Naive thymus-derived CD4-positive, alpha-beta T cell (primary cell): ENCODE measurements around the gene DNALI1. TPM values are rescaled to one million over a fixed set of nuclear protein-coding genes. Genes with fewer than 3 reads are reported as not detected.
"Not testable (repeated sequence)": the region's sequence is repeated elsewhere in the genome, so short reads cannot be mapped to it uniquely, and the experiment has no call there.

Experiments
- ATAC-seq: fragments of 150-1000 bp; cut with Tn5 transposase; 2 replicates; pipeline ENCODE4 v1.10.0; 2021; ENCODE audit warnings: mild to moderate bottlenecking, moderate library complexity
- CTCF ChIA-PET: fragments of 350-600 bp; sonication (Branson Sonifier 250); formaldehyde crosslinking; loops from one replicate; lab custom pipeline; 2021; ENCODE audit warnings: antibody characterized with exemption; lab: Charles Lee
- POLR2A ChIA-PET: fragments of 350-600 bp; sonication (Branson Sonifier 250); formaldehyde crosslinking; loops from one replicate; lab custom pipeline; 2021; ENCODE audit warnings: antibody characterized with exemption, inconsistent platforms; lab: Charles Lee
- DNase-seq, 9 donors: peaks; one replicate each; pipeline versions ENCODE4 v3.0.0 to v3.0.0-alpha.2; 2020 to 2022; ENCODE audit warnings: mixed read lengths in 1 of 9
- H3K27ac ChIP-seq: one replicate; pipeline ENCODE4 v1.7.0; 2013; ENCODE audit warnings: mild to moderate bottlenecking, low read depth, low read length, moderate library complexity
- H3K27me3 ChIP-seq, 2 donors: one replicate each; pipeline ENCODE4 v1.7.0; 2013; ENCODE audit warnings: low read length in 2 of 2, mild to moderate bottlenecking in 2 of 2, moderate library complexity in 2 of 2; ENCODE audit not compliant: control insufficient read depth in 2 of 2, insufficient read depth in 2 of 2
- H3K36me3 ChIP-seq, 3 experiments: 1 replicate in 2 of 3; 2 replicates in 1 of 3; pipeline ENCODE4 v1.7.0; 2013; ENCODE audit warnings: low read length in 3 of 3, mild to moderate bottlenecking in 3 of 3, moderate library complexity in 1 of 3; ENCODE audit not compliant: insufficient read depth in 3 of 3, control insufficient read depth in 2 of 3
- H3K4me1 ChIP-seq, 2 donors: one replicate each; pipeline ENCODE4 v1.7.0; 2013; ENCODE audit warnings: low read length in 2 of 2, mild to moderate bottlenecking in 2 of 2, moderate library complexity in 1 of 2; ENCODE audit not compliant: control insufficient read depth in 2 of 2, insufficient read depth in 2 of 2
- H3K4me3 ChIP-seq: 2 replicates; pipeline ENCODE4 v1.7.0; 2013; ENCODE audit warnings: mild to moderate bottlenecking, low read length
- H3K9me3 ChIP-seq, 3 experiments: 1 replicate in 2 of 3; 2 replicates in 1 of 3; pipeline ENCODE4 v1.7.0; 2013; ENCODE audit warnings: low read length in 3 of 3; ENCODE audit not compliant: control insufficient read depth in 2 of 3
- H3K27ac Mint-ChIP-seq, 9 donors: one replicate each; pipeline ENCODE4 v1.8.0; 2020 to 2022; ENCODE audit warnings: mixed read lengths in 9 of 9, mild to moderate bottlenecking in 8 of 9, moderate library complexity in 5 of 9, inconsistent platforms in 2 of 9
- H3K27me3 Mint-ChIP-seq, 5 donors: one replicate each; pipeline ENCODE4 v1.8.0; 2021 to 2022; ENCODE audit warnings: mixed read lengths in 5 of 5, mild to moderate bottlenecking in 1 of 5
- H3K36me3 Mint-ChIP-seq, 5 donors: one replicate each; pipeline ENCODE4 v1.8.0; 2020 to 2022; ENCODE audit warnings: mixed read lengths in 5 of 5, mild to moderate bottlenecking in 3 of 5, inconsistent platforms in 1 of 5
- H3K4me1 Mint-ChIP-seq, 7 donors: one replicate each; pipeline ENCODE4 v1.8.0; 2020 to 2022; ENCODE audit warnings: mixed read lengths in 7 of 7, mild to moderate bottlenecking in 3 of 7, inconsistent platforms in 1 of 7
- H3K4me3 Mint-ChIP-seq, 10 donors: one replicate each; pipeline ENCODE4 v1.8.0; 2020 to 2022; ENCODE audit warnings: mild to moderate bottlenecking in 10 of 10, mixed read lengths in 10 of 10, moderate library complexity in 6 of 10, inconsistent platforms in 2 of 10
- H3K9me3 Mint-ChIP-seq, 11 donors: one replicate each; pipeline ENCODE4 v1.8.0; 2020 to 2022; ENCODE audit warnings: mixed read lengths in 11 of 11, mild to moderate bottlenecking in 4 of 11, inconsistent platforms in 1 of 11, moderate library complexity in 1 of 11
- intact Hi-C, 2 donors: fragments of 100-400 bp; cut with micrococcal nuclease; formaldehyde crosslinking; loops; one replicate each; pipeline ENCODE4 v1.15.1; 2023
- polyA plus RNA-seq, 2 donors: library from polyadenylated mRNA; unstranded; fragments of 300-500 nt; fragmentation: Illumina TruSeq; gene quantifications; one replicate each; pipeline ENCODE4 v1.2.3, GENCODE V29; 2021
- total RNA-seq, 6 experiments: library from RNA in 5 of 6; stranded (reverse) in 5 of 6; gene quantifications; 1 replicate in 5 of 6; 2 replicates in 1 of 6; pipeline ENCODE4 v1.2.3 and lab custom pipeline; 2021 to 2026

DNALI1 gene
- total and polyA plus RNA-seq, 7 experiments from 2014 or later: 0.11 to 0.50 (median 0.24) TPM; not detected in 4

DNA sequence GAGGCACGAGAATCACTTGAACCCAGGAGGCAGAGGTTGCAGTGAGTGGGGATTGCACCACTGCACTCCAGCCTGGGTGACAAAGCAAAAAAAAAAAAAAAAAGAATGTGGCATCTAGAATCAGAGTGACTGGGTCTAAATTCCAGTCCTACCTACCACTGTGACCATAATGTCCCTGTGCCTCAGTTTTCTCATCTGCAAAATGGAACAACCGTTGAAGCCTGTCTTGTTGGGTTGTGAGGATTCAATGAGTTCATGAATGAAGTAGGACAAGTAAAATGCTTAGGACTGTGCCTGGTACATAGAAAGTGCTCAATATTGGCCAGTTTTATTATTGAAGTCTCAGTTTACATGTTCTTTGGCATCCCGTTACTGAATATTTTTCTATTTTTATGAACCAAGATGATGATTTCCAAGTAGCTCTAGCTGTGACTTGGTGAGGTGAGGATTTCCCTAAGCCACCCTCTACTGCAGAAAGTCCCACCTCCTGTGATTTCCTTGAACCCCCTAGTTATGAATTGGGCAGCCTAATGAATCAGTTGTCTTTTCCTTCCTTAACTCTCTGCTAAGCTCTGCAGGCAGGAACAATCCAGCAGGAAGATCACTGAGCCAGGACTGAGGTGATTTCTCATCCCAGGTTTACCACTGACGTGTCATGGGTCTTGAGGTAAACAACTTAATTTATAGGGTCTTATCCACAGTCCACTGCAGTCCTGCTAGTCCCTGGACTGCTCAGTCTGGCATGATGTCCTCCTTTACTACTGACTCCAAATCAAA is 23.2 kb upstream of the DNALI1 start:
- no peak overlapping the region for H3K27ac ChIP-seq
- CTCF ChIA-PET: no interaction called here

DNA sequence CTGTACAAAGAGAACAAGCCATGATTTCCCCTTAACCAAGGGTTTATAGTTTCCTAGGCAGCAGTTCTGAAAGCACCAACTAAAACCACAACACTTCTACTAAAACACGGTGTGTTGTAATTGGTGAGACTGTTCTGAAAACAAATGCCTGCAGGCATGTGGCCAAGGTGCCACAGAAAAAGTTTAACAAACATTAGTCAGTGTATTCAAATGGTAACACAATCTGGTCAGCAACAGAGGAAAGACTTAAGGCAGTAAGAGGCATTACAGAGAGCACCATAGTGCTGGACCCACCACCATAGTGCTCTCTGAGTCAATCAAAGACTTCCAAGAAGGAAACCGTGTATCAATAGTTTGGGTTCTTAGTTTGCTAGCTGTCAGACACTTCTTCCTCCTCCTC is 19.4 kb upstream of the DNALI1 start:
- Histone ChIP-seq H3K4me3 (no peak overlapping the region), H3K36me3 (peaks cover 8 to 53% (median 16%) of the 10 kb centered on the region in 3 experiments), H3K4me1 (no peaks in the 10 kb centered on the region), H3K27me3 (no peaks in the 10 kb centered on the region), H3K9me3 (no peaks in the 10 kb centered on the region), H3K27ac (no peak overlapping the region)
- Mint-ChIP-seq H3K36me3 (peaks cover 19 to 61% (median 29%) of the 10 kb centered on the region in 5 donors), H3K27ac (peak overlapping the region in 2 of 9 donors; percentile 44 to 60), H3K4me1 (peaks cover 4 to 22% (median 12%) of the 10 kb centered on the region in 7 donors), H3K9me3 (peaks cover 0 to 1% (median 0%) of the 10 kb centered on the region in 11 donors), H3K4me3 (no peak overlapping the region), H3K27me3 (no peaks in the 10 kb centered on the region)
- ATAC-seq (no peak), DNase-seq (no peak)
- ChIA-PET POLR2A (interaction anchor here (0.6 kb wide), 1 partner anchor 42 kb away, joined by 3 read pairs; no protein-coding TSS in a partner anchor), CTCF (no interaction called here)
- intact Hi-C loops: no loop called here

More for the DNA sequence above, 23.2 kb upstream of the DNALI1 start:
- no peak overlapping the region for H3K4me3 ChIP-seq
- Mint-ChIP-seq H3K4me3 (no peak overlapping the region), H3K4me1 (peaks cover 4 to 22% (median 12%) of the 10 kb centered on the region in 7 donors), H3K9me3 (no peaks in the 10 kb centered on the region), H3K27ac (peak overlapping the region in 4 of 9 donors; percentile 15 to 56 (median 54)), H3K27me3 (no peaks in the 10 kb centered on the region), H3K36me3 (peaks cover 14 to 34% (median 19%) of the 10 kb centered on the region in 5 donors)
- no peaks in the 10 kb centered on the region for H3K9me3 ChIP-seq
- POLR2A ChIA-PET: interaction anchor here (0.7 kb wide), 1 partner anchor 20 kb away, joined by 3 read pairs; the partner anchor contains the start of gene SNIP1
- H3K4me1 ChIP-seq: no peaks in the 10 kb centered on the region
- ATAC-seq (no peak), DNase-seq (no peak)
- H3K27me3 ChIP-seq: no peaks in the 10 kb centered on the region
- peaks cover 4 to 31% (median 8%) of the 10 kb centered on the region in 3 experiments for H3K36me3 ChIP-seq
- intact Hi-C loops: no loop called here

GRCh38 chr1:37539154-37539553 is 17.6 kb upstream of the DNALI1 start:
- intact Hi-C loops: not testable (repeated sequence)

DNA sequence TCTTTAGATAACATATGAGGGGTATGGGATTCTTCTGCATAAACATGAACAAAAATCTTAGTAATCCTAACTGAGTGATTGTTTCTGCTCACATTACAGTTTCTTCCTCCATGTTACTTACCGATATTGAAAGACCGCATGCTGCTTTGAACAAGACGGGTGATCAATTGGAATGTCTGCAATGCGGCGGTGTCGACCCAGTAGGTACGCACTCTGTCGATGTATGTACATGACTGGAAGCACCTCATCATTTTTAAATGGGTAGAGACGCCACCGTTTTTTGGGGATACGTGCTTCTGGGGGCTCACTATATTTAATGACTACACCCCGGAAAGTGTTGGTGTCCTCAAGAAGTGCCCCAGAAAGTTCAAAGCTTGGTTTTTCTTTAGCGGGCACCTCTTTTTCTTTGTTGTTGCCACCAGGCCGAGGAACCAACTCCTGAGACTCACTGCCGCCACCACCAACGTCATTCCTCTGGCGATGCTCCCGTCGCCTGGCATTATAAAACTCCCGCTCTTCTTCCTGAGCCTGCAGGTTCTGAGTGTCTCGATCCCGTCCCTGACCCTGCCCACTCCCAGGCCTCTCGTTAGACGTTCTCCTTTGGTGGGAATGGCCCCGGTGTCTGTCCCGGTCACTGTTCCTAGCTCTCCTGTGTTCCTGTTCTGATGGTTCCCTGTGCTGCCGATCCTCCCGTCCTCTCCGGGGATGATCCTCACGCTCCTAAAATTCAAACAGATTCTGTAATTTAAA is 16.5 kb upstream of the DNALI1 start:
- Histone ChIP-seq H3K36me3 (peaks cover 8 to 69% (median 16%) of the 10 kb centered on the region in 3 experiments), H3K27me3 (no peaks in the 10 kb centered on the region), H3K4me1 (no peaks in the 10 kb centered on the region), H3K27ac (no peak overlapping the region), H3K4me3 (no peak overlapping the region), H3K9me3 (no peaks in the 10 kb centered on the region)
- no peak for ATAC-seq
- DNase-seq: no peak
- peaks cover 22 to 61% (median 28%) of the 10 kb centered on the region in 5 donors for H3K36me3 Mint-ChIP-seq
- CTCF ChIA-PET: no interaction called here
- intact Hi-C loops: no loop called here
- H3K27ac Mint-ChIP-seq: peak overlapping the region in 1 of 9 donors; percentile 24
- peaks cover 4 to 27% (median 13%) of the 10 kb centered on the region in 7 donors for H3K4me1 Mint-ChIP-seq
- H3K27me3 Mint-ChIP-seq: no peaks in the 10 kb centered on the region
- peaks cover 0 to 1% (median 0%) of the 10 kb centered on the region in 11 donors for H3K9me3 Mint-ChIP-seq
- H3K4me3 Mint-ChIP-seq: no peak overlapping the region
- POLR2A ChIA-PET: interaction anchor here (0.6 kb wide), 1 partner anchor 16 kb away, joined by 5 read pairs; no protein-coding TSS in a partner anchor

More at GRCh38 chr1:37539154-37539553, 17.6 kb upstream of the DNALI1 start:
- POLR2A ChIA-PET: interaction anchor here (0.6 kb wide), 1 partner anchor 15 kb away, joined by 5 read pairs; no protein-coding TSS in a partner anchor
- H3K4me3 Mint-ChIP-seq, H3K27ac Mint-ChIP-seq, CTCF ChIA-PET, H3K27me3 ChIP-seq, H3K9me3 Mint-ChIP-seq, H3K4me1 ChIP-seq, H3K27me3 Mint-ChIP-seq, ATAC-seq, H3K27ac ChIP-seq, DNase-seq, H3K4me3 ChIP-seq, H3K9me3 ChIP-seq: not testable (repeated sequence)
- Mint-ChIP-seq H3K36me3 (peaks cover 19 to 59% (median 29%) of the 10 kb centered on the region in 5 donors), H3K4me1 (peaks cover 4 to 22% (median 13%) of the 10 kb centered on the region in 7 donors)
- H3K36me3 ChIP-seq: peaks cover 8 to 59% (median 16%) of the 10 kb centered on the region in 3 experiments

DNA sequence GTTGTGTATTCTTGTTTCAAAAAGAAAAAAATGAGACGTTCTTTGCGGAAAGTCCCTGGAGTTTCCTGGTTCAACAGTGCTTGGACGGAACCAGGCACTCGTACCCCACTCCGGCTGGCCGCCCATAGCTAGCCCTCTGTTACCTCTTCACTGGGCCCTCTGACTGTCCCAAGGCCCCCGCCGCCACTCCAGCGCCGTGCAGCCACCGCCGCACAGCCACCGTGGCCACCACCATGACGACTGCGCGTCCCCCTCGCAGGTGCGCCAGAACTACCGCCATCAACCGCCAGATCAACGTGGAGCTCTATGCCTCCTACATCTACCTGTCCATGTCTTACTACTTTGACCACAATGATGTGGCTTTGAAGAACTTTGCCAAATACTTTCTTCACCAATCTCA is 12.2 kb upstream of the DNALI1 start:
- Histone ChIP-seq H3K4me1 (no peaks in the 10 kb centered on the region), H3K27ac (no peak overlapping the region), H3K36me3 (peaks cover 0 to 58% (median 17%) of the 10 kb centered on the region in 3 experiments), H3K9me3 (no peaks in the 10 kb centered on the region), H3K27me3 (no peaks in the 10 kb centered on the region), H3K4me3 (no peak overlapping the region)
- no peak overlapping the region for H3K4me3 Mint-ChIP-seq
- DNase-seq: no peak
- POLR2A ChIA-PET: no interaction called here
- H3K27ac Mint-ChIP-seq: peak overlapping the region in 2 of 9 donors; percentile 30 to 54
- ATAC-seq: no peak
- intact Hi-C loops: no loop called here
- no peaks in the 10 kb centered on the region for H3K27me3 Mint-ChIP-seq
- H3K9me3 Mint-ChIP-seq: peaks cover 0 to 1% (median 0%) of the 10 kb centered on the region in 11 donors
- H3K36me3 Mint-ChIP-seq: peaks cover 21 to 49% (median 25%) of the 10 kb centered on the region in 5 donors
- H3K4me1 Mint-ChIP-seq: peaks cover 7 to 20% (median 15%) of the 10 kb centered on the region in 7 donors
- CTCF ChIA-PET: no interaction called here

DNA sequence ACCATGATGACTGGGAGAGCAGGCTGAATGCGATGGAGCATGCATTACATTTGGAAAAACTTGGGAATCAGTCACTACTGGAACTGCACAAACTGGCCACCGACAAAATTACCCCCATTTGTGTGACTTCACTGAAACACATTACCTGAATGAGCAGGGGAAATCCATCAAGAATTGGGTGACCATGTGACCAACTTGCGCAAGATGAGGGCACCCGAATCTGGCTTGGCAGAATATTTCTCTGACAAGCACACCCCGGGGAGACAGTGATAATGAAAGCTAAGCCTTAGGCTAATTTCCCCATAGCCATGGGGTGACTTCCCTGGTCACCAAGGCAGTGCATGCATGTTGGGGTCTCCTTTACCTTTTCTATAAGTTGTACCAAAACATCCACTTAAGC is 11.7 kb upstream of the DNALI1 start:
- Histone ChIP-seq H3K36me3 (peaks cover 0 to 53% (median 15%) of the 10 kb centered on the region in 3 experiments), H3K27me3 (no peaks in the 10 kb centered on the region), H3K27ac (no peak overlapping the region), H3K4me1 (no peaks in the 10 kb centered on the region), H3K4me3 (no peak overlapping the region), H3K9me3 (no peaks in the 10 kb centered on the region)
- ATAC-seq (no peak), DNase-seq (no peak)
- ChIA-PET CTCF (no interaction called here), POLR2A (no interaction called here)
- Mint-ChIP-seq H3K36me3 (peaks cover 25 to 49% (median 28%) of the 10 kb centered on the region in 5 donors), H3K9me3 (peaks cover 0 to 1% (median 0%) of the 10 kb centered on the region in 11 donors), H3K4me3 (no peak overlapping the region), H3K27me3 (no peaks in the 10 kb centered on the region), H3K27ac (peak overlapping the region in 2 of 9 donors; percentile 30 to 54), H3K4me1 (peaks cover 12 to 25% (median 18%) of the 10 kb centered on the region in 7 donors)
- intact Hi-C loops: no loop called here
